BLaER1 (cell line): Measurements from ENCODE around the gene INHBE.
"Not testable (repeated sequence)": the region's sequence is repeated elsewhere in the genome, so short reads cannot be mapped to it uniquely, and the experiment has no call there.

Experiments used
- H3K27ac ChIP-seq: shearing (Covaris generic); formaldehyde crosslinking; 2 replicates; pipeline ENCODE4 v1.8.1; 2022
- H3K27me3 ChIP-seq: shearing (Covaris generic); formaldehyde crosslinking; 2 replicates; pipeline ENCODE4 v1.8.1; 2022
- H3K36me3 ChIP-seq: shearing (Covaris generic); formaldehyde crosslinking; 2 replicates; pipeline ENCODE4 v1.8.1; 2022
- H3K4me1 ChIP-seq: shearing (Covaris generic); formaldehyde crosslinking; 2 replicates; pipeline ENCODE4 v1.8.1; 2022
- H3K4me2 ChIP-seq: shearing (Covaris generic); formaldehyde crosslinking; 2 replicates; pipeline ENCODE4 v1.8.1; 2022
- H3K4me3 ChIP-seq: shearing (Covaris generic); formaldehyde crosslinking; 2 replicates; pipeline ENCODE4 v1.8.1; 2022
- H3K9ac ChIP-seq: shearing (Covaris generic); formaldehyde crosslinking; 2 replicates; pipeline ENCODE4 v1.8.1; 2022
- H3K9me3 ChIP-seq: shearing (Covaris generic); formaldehyde crosslinking; 2 replicates; pipeline ENCODE4 v1.8.1; 2022
- H4K20me1 ChIP-seq: shearing (Covaris generic); formaldehyde crosslinking; 2 replicates; pipeline ENCODE4 v1.8.1; 2022
- Cebpa-rat ChIP-seq: shearing (Covaris generic); IDR thresholded peaks from 2 replicates; pipeline ENCODE4 v1.8.1; 2022

Gene INHBE

GRCh38 chr12:57500213-57500612 is 45.1 kb downstream of the INHBE start:
- peaks cover 31% of the 10 kb centered on the region; the same call in 1 of the 2 replicates for H4K20me1 ChIP-seq
- no peak overlapping the region for H3K4me3 ChIP-seq

DNA sequence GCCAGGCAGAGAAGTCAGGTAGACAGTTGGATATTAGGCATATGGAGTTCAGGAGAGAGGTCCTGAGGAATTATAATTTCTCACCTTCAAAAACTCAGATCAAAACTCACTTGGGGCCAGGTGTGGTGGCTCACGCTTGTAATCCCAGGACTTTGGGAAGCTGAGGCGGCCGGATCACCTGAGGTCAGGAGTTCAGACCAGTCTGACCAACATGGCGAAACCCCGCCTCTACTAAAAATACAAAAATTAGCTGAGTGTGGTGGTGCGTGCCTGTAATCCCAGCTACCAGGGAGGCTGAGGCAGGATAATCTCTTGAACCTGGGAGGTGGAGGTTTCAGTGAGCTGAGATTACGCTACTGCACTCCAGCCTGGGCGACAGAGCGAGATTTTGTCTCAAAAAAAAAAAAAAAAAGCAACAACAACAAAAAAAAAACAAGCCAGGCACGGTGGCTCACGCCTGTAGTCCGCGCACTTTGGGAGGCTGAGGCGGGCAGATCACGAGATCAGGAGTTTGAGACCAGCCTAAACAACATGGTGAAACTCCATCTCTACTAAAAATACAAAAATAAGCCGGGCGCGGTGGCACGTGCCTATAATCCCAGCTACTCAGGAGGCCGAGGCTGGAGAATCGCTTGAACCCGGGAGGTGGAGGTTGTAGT is 47.3 kb downstream of the INHBE start:
- not testable (repeated sequence) for H3K9me3 ChIP-seq, H3K27ac ChIP-seq, H3K4me2 ChIP-seq, H3K9ac ChIP-seq, H3K4me3 ChIP-seq, H3K4me1 ChIP-seq, H3K27me3 ChIP-seq
- H3K36me3 ChIP-seq, result peaks cover 91% of the 10 kb centered on the region
- peaks cover 37% of the 10 kb centered on the region; the same call in 1 of the 2 replicates for H4K20me1 ChIP-seq

More at GRCh38 chr12:57500213-57500612, 45.1 kb downstream of the INHBE start:
- Histone ChIP-seq H3K9ac (no peak overlapping the region), H3K9me3 (no peaks in the 10 kb centered on the region), H3K27me3 (no peaks in the 10 kb centered on the region), H3K4me2 (no peak overlapping the region), H3K27ac (no peak overlapping the region), H3K4me1 (no peaks in the 10 kb centered on the region), H3K36me3 (peaks cover 99% of the 10 kb centered on the region)
- TF ChIP-seq Cebpa-rat, result no peak

DNA sequence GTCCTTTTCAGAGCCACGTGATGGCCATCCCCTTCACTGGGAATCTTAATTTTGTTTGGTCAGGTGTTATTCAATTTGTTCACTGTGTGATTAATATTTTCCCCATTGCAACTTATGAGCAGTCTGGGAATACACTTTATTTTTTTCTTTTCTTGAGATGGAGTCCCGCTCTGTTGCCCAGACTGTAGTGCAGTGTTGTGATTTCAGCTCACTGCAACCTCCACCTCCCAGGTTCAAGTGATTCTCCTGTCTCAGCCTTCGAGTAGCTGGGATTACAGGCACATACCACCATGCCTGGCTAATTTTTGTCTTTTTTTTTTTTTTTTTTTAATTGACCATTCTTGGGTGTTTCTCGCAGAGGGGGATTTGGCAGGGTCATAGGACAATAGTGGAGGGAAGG is 51.4 kb downstream of the INHBE start:
- peaks cover 91% of the 10 kb centered on the region for H3K36me3 ChIP-seq
- not testable (repeated sequence) for H3K27me3 ChIP-seq, H3K4me1 ChIP-seq, H3K27ac ChIP-seq, H3K9ac ChIP-seq, H3K9me3 ChIP-seq, H3K4me2 ChIP-seq, H3K4me3 ChIP-seq
- peaks cover 42% of the 10 kb centered on the region; the same call in 1 of the 2 replicates for H4K20me1 ChIP-seq
